SU-DHL-6 (cell line): ENCODE measurements around the gene COBL.

ENCODE experiments used
- H2AFZ ChIP-seq: fragments of 200-600 bp; sonication (generic); 2 replicates; pipeline ENCODE4 v1.6.1; 2014; ENCODE audit warnings: low read depth, mild to moderate bottlenecking, moderate library complexity, mixed read lengths, antibody characterized with exemption, low read length; ENCODE audit not compliant: severe bottlenecking
- H3F3A ChIP-seq: fragments of 200-600 bp; shearing (Covaris generic); 2 replicates; pipeline ENCODE4 v1.6.0; 2016; ENCODE audit warnings: antibody characterized with exemption, mild to moderate bottlenecking; ENCODE audit not compliant: insufficient read depth
- H3K27ac ChIP-seq: fragments of 200-600 bp; sonication (generic); 2 replicates; pipeline ENCODE4 v1.5.1; 2016; ENCODE audit warnings: low read depth, mild to moderate bottlenecking, low read length, moderate library complexity, mixed read lengths
- H3K27me3 ChIP-seq: fragments of 200-600 bp; sonication (generic), shearing (Covaris generic); 2 replicates; pipeline ENCODE4 v1.6.0; 2014; ENCODE audit warnings: mild to moderate bottlenecking, low read length
- H3K36me3 ChIP-seq: fragments of 200-600 bp; sonication (generic); 2 replicates; pipeline ENCODE4 v1.6.1; 2014; ENCODE audit warnings: mild to moderate bottlenecking, low read length, mixed read lengths
- H3K4me2 ChIP-seq: fragments of 300-600, 200-600 bp; shearing (Covaris generic), sonication (generic); 2 replicates; pipeline ENCODE4 v1.6.0; 2014; ENCODE audit warnings: low read length, low read depth, mild to moderate bottlenecking; ENCODE audit not compliant: poor library complexity, severe bottlenecking
- H3K4me3 ChIP-seq: fragments of 200-600 bp; sonication (generic); 2 replicates; pipeline ENCODE4 v1.5.1; 2014; ENCODE audit warnings: antibody characterized with exemption, low read length, mild to moderate bottlenecking, mixed read lengths; ENCODE audit not compliant: insufficient read depth, poor library complexity, severe bottlenecking
- H3K79me2 ChIP-seq: fragments of 200-600 bp; sonication (generic); 2 replicates; pipeline ENCODE4 v1.6.1; 2014; ENCODE audit warnings: mild to moderate bottlenecking, low read length, moderate library complexity; ENCODE audit not compliant: insufficient read depth
- H3K9ac ChIP-seq: fragments of 200-600 bp; sonication (generic); 2 replicates; pipeline ENCODE4 v1.7.0; 2014; ENCODE audit warnings: mild to moderate bottlenecking, low read length
- H3K9me2 ChIP-seq: fragments of 200-600 bp; sonication (generic); replicated peaks from 2 replicates; pipeline ENCODE4 v1.6.1; 2014; ENCODE audit warnings: low read length; ENCODE audit not compliant: insufficient read depth
- H3K9me3 ChIP-seq: fragments of 200-600 bp; sonication (generic); 2 replicates; pipeline ENCODE4 v1.6.1; 2014; ENCODE audit warnings: low read length, mixed read lengths; ENCODE audit not compliant: insufficient read depth
- H4K20me1 ChIP-seq: fragments of 200-600 bp; sonication (generic); 2 replicates; pipeline ENCODE4 v1.6.1; 2014; ENCODE audit warnings: low read depth, mild to moderate bottlenecking, antibody characterized with exemption, low read length, moderate library complexity, mixed read lengths
- CTCF ChIP-seq: fragments of 200-600 bp; sonication (generic); IDR thresholded peaks from one replicate; pipeline ENCODE4 v1.5.1; 2017; ENCODE audit warnings: antibody characterized with exemption, mild to moderate bottlenecking, low read length, moderate library complexity; ENCODE audit not compliant: insufficient read depth, poor library complexity, severe bottlenecking
- EZH2phosphoT487 ChIP-seq: fragments of 200-600 bp; sonication (generic), shearing (Covaris generic); conservative IDR thresholded peaks from 2 replicates; pipeline ENCODE4 v1.6.1; 2018; ENCODE audit warnings: mild to moderate bottlenecking, antibody characterized with exemption, low read length, moderate library complexity, mixed read lengths

The COBL gene

GRCh38 chr7:51126324-51126723 lies 190.3 kb downstream of the COBL start:
- Histone ChIP-seq H3K27me3 (no peaks in the 10 kb centered on the region), H2AFZ (no peak overlapping the region), H4K20me1 (no peaks in the 10 kb centered on the region), H3K36me3 (no peaks in the 10 kb centered on the region), H3K9me2 (no peaks in the 10 kb centered on the region), H3K4me2 (no peak overlapping the region), H3K79me2 (no peaks in the 10 kb centered on the region), H3F3A (no peaks in the 10 kb centered on the region), H3K9me3 (no peaks in the 10 kb centered on the region), H3K9ac (no peak overlapping the region), H3K27ac (no peak overlapping the region), H3K4me3 (no peak overlapping the region)
- TF ChIP-seq EZH2phosphoT487 (no peak), CTCF (no peak)

- TF ChIP-seq CTCF = no peak
- TF ChIP-seq EZH2phosphoT487 = no peak
- H3K4me3 ChIP-seq = no peak overlapping the region
- H3F3A ChIP-seq = no peaks in the 10 kb centered on the region
- no peaks in the 10 kb centered on the region for H3K9me2 ChIP-seq
- no peak overlapping the region for H3K9ac ChIP-seq
- no peak overlapping the region for H3K27ac ChIP-seq
- H3K27me3 ChIP-seq = no peaks in the 10 kb centered on the region
- H4K20me1 ChIP-seq = no peaks in the 10 kb centered on the region
- H3K79me2 ChIP-seq = no peaks in the 10 kb centered on the region
- H3K9me3 ChIP-seq = no peaks in the 10 kb centered on the region
- no peaks in the 10 kb centered on the region for H3K36me3 ChIP-seq
- no peak overlapping the region for H2AFZ ChIP-seq
- no peak overlapping the region for H3K4me2 ChIP-seq
Observed at GRCh38 chr7:51124321-51124720, 192.3 kb downstream of the COBL start.

GRCh38 chr7:51123322-51124019 lies 193.1 kb downstream of the COBL start:
- Histone ChIP-seq H3K4me3 (no peak overlapping the region), H3K27me3 (no peaks in the 10 kb centered on the region), H3K9ac (no peak overlapping the region), H3K9me3 (no peaks in the 10 kb centered on the region), H3K36me3 (no peaks in the 10 kb centered on the region), H3K79me2 (no peaks in the 10 kb centered on the region), H3K4me2 (no peak overlapping the region), H3K27ac (no peak overlapping the region), H4K20me1 (no peaks in the 10 kb centered on the region), H3K9me2 (no peaks in the 10 kb centered on the region), H2AFZ (no peak overlapping the region), H3F3A (no peaks in the 10 kb centered on the region)
- TF ChIP-seq EZH2phosphoT487 (no peak), CTCF (no peak)
